ENCODE measurements around the gene IPO9.

- TF ChIP-seq EZH2 (IDR thresholded peaks at IDR 0.05; ENCODE audit: borderline replicate concordance, low read depth, low read length, severe bottlenecking) (no peak), CTCF (IDR thresholded peaks at IDR 0.05; ENCODE audit: borderline replicate concordance, extremely low read depth, low read length, poor library complexity, severe bottlenecking) (no peak)
Observed at GRCh38 chr1:201889090-201889968, 60.4 kb downstream of the IPO9 start.

All from DND-41 (cell line).